BLaER1 treated with 17β-estradiol and CSF1 and Interleukin-3, amounts not matched to agents 10 nM and 100 nM (cell line): ENCODE results near the gene KIF18A.

ENCODE experiments used
- H3K27ac ChIP-seq, 11 experiments: shearing (Covaris generic); formaldehyde crosslinking; 2 replicates each; pipeline ENCODE4 v1.8.1; 2022
- H3K27me3 ChIP-seq, 11 experiments: shearing (Covaris generic); formaldehyde crosslinking; 2 replicates each; pipeline ENCODE4 v1.8.1; 2022
- H3K36me3 ChIP-seq, 11 experiments: shearing (Covaris generic); formaldehyde crosslinking; 2 replicates each; pipeline ENCODE4 v1.8.1; 2022
- H3K4me1 ChIP-seq, 10 experiments: shearing (Covaris generic); formaldehyde crosslinking; 2 replicates each; pipeline ENCODE4 v1.8.1; 2022
- H3K4me2 ChIP-seq, 11 experiments: shearing (Covaris generic); formaldehyde crosslinking; 2 replicates each; pipeline ENCODE4 v1.8.1; 2022
- H3K4me3 ChIP-seq, 10 experiments: shearing (Covaris generic); formaldehyde crosslinking; 2 replicates each; pipeline ENCODE4 v1.8.1; 2022
- H3K9ac ChIP-seq, 11 experiments: shearing (Covaris generic); formaldehyde crosslinking; 2 replicates each; pipeline ENCODE4 v1.8.1; 2022
- H3K9me3 ChIP-seq, 11 experiments: shearing (Covaris generic); formaldehyde crosslinking; replicated peaks in 1 of 11; 2 replicates each; pipeline ENCODE4 v1.8.1; 2022
- H4K20me1 ChIP-seq, 11 experiments: shearing (Covaris generic); formaldehyde crosslinking; 2 replicates each; pipeline ENCODE4 v1.8.1; 2022
- Cebpa-rat ChIP-seq, 11 experiments: shearing (Covaris generic); IDR thresholded peaks; 2 replicates each; pipeline ENCODE4 v1.8.1; 2022

KIF18A gene

GRCh38 chr11:27996066-27996465 lies 111.9 kb downstream of the KIF18A start:
- TF ChIP-seq Cebpa-rat (IDR thresholded peaks at IDR 0.05), result no peak
- Histone ChIP-seq H3K4me3 (no peak overlapping the region), H3K27me3 (no peaks in the 10 kb centered on the region), H4K20me1 (no peaks in the 10 kb centered on the region), H3K9me3 (peaks cover 22 to 28% (median 26%) of the 10 kb centered on the region in 11 experiments), H3K9ac (no peak overlapping the region), H3K4me2 (no peak overlapping the region), H3K36me3 (peaks cover 0 to 15% (median 4%) of the 10 kb centered on the region in 11 experiments; a peak in 5 of 22 replicates), H3K27ac (no peak overlapping the region), H3K4me1 (no peaks in the 10 kb centered on the region)

DNA sequence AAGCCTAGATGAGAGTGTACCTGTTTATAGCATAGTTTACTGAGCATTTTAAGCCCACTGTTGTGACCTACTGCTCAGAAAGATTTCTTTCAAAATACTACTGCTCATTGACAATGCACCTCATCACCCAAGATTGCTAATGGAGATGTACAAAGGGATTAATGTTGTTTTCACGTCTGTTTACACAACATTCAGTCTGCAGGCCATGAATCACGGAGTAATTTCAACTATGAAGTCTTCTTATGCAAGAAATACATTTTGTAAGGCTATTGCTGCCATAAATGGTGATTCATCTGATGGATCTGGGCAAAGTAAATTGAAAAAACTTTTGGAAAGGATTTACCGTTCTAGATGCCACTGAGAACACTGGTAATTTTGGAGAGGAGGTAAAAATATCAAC lies 112.9 kb downstream of the KIF18A start:
- no peak overlapping the region for H3K9ac ChIP-seq
- no peak for TF ChIP-seq Cebpa-rat (IDR thresholded peaks at IDR 0.05)
- no peaks in the 10 kb centered on the region for H3K4me1 ChIP-seq
- peaks cover 0 to 12% (median 0%) of the 10 kb centered on the region in 11 experiments; a peak in 4 of 22 replicates for H3K36me3 ChIP-seq
- peaks cover 14 to 18% (median 17%) of the 10 kb centered on the region in 11 experiments for H3K9me3 ChIP-seq
- no peaks in the 10 kb centered on the region for H3K27me3 ChIP-seq
- H3K27ac ChIP-seq, result no peak overlapping the region
- no peak overlapping the region for H3K4me2 ChIP-seq
- H4K20me1 ChIP-seq, result no peaks in the 10 kb centered on the region
- no peak overlapping the region for H3K4me3 ChIP-seq

DNA sequence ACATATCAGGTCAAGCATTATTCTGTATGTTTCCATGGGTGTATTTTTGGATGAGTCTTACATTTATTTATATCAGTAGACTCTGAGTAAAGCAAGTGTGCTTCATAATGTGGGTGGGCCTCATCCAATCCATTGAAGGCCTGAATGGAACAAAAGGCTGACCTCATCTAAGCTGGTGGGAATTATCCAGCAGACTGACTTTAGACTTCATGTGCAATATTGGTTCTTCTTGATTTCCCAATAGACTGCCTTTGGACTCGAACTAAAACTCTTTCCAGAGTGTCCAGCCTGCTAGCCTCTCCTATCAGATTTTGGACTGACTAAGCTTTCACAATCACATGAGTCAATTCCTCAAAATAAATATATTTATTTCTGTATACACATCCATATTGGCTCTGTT lies 116.2 kb downstream of the KIF18A start:
- Histone ChIP-seq H3K27me3 (no peaks in the 10 kb centered on the region), H3K9me3 (no peaks in the 10 kb centered on the region), H3K4me2 (no peak overlapping the region), H3K36me3 (no peaks in the 10 kb centered on the region), H4K20me1 (no peaks in the 10 kb centered on the region), H3K27ac (no peak overlapping the region), H3K9ac (no peak overlapping the region), H3K4me1 (no peaks in the 10 kb centered on the region), H3K4me3 (no peak overlapping the region)
- no peak for TF ChIP-seq Cebpa-rat (IDR thresholded peaks at IDR 0.05)

- no peaks in the 10 kb centered on the region for H3K36me3 ChIP-seq
- no peak overlapping the region for H3K4me3 ChIP-seq
- H3K4me1 ChIP-seq, result no peaks in the 10 kb centered on the region
Measured at GRCh38 chr11:27977527-27977926, 130.4 kb downstream of the KIF18A start.

GRCh38 chr11:27977031-27977430 lies 130.9 kb downstream of the KIF18A start:
- H3K9me3 ChIP-seq, result no peaks in the 10 kb centered on the region
- H3K4me2 ChIP-seq, result no peak overlapping the region
- no peaks in the 10 kb centered on the region; a peak in 1 of 22 replicates for H3K27me3 ChIP-seq
- TF ChIP-seq Cebpa-rat (IDR thresholded peaks at IDR 0.05), result no peak
- no peak overlapping the region for H3K9ac ChIP-seq
- H3K36me3 ChIP-seq, result no peaks in the 10 kb centered on the region
- H3K4me1 ChIP-seq, result no peaks in the 10 kb centered on the region
- no peak overlapping the region for H3K27ac ChIP-seq
- H4K20me1 ChIP-seq, result no peaks in the 10 kb centered on the region
- no peak overlapping the region for H3K4me3 ChIP-seq

More at GRCh38 chr11:27977527-27977926, 130.4 kb downstream of the KIF18A start:
- Histone ChIP-seq H3K9me3 (no peaks in the 10 kb centered on the region), H3K4me2 (no peak overlapping the region), H3K9ac (no peak overlapping the region), H4K20me1 (no peaks in the 10 kb centered on the region), H3K27me3 (no peaks in the 10 kb centered on the region; a peak in 1 of 22 replicates), H3K27ac (no peak overlapping the region)
- no peak for TF ChIP-seq Cebpa-rat (IDR thresholded peaks at IDR 0.05)

DNA sequence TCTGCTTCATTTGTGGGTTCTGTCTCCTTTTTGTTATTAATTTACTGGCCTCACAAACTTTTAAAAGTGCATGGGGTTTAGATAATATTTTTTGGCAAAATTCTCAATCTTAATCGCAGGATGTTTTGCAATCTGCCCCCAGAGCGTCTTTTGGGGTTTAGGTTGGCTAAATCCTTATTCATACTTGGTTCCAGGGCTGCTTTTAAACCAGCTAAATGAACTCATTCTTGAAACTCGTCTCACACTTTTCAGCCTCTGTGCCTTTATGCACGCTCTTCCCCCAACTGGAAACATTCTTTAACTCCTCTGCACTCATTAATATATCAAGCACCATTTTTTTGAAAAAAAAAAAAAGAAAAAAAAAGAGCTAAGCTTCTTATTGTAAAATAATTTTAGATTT lies 131.7 kb downstream of the KIF18A start:
- Histone ChIP-seq H4K20me1 (no peaks in the 10 kb centered on the region), H3K4me3 (no peak overlapping the region), H3K9ac (no peak overlapping the region), H3K4me2 (no peak overlapping the region), H3K36me3 (no peaks in the 10 kb centered on the region), H3K27ac (no peak overlapping the region), H3K4me1 (no peaks in the 10 kb centered on the region), H3K9me3 (no peaks in the 10 kb centered on the region), H3K27me3 (no peaks in the 10 kb centered on the region)
- no peak for TF ChIP-seq Cebpa-rat (IDR thresholded peaks at IDR 0.05)

DNA sequence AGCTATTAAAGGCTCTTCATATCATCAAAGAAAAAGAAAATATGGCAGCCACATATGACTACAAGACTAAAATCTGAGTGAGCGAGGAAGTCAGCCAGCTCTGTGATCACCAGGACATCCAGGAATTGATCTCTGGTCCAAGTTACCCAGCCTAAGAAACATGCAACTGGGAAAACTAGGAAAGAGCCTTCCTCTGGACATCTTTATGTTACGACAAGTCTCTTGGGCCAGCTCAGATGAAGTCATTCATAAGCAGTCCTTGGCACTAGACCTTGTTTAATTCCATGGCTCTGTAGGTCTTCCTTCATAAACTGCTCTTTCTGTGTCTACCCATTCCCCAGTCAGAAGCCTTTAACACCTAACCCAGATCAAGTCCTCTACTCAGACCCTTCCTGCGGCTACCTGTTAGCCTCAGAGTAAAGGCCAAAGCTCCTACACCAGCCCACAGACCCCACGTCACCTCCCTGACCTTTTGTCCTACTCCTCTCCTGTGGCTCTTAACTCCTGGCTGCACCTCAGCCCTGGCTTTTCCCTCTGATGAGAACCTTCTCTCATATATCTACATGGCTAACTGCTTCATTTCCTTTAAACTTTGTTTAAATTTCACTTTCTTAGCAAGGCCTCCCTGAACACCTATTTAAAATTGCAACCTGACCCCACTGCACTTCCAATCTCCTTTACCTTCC lies 134.0 kb downstream of the KIF18A start:
- H3K36me3 ChIP-seq, result no peaks in the 10 kb centered on the region
- H3K4me3 ChIP-seq, result no peak overlapping the region
- no peaks in the 10 kb centered on the region for H4K20me1 ChIP-seq

DNA sequence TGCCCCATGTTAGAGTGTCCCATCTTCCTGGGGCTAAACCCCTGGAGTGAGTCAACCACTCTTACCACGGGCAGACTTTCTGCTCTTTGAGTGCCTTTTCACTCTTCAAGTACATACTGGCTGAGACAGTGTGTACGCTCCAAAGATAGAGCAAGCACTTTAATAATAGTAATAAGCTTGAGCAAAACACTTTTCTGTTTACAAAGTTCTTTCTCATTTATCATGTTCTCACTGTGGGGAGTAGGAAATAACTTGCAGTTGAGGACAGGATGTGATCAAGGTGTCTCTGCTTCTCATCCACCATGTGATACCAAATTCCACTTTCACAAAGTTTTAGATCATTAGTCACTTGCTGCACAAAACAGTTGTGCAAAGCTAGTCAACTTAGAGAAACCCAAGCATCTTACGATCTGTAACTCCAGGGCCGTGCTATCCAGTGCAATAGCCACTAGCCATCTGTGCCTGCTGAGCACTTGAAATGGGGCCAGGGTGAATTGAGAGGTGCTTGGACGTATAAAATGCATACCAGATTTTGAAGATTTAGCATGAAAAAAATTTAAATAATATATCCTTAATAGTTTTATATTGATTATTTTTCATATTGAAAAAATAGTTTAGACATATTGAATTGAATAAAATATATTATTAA lies 135.3 kb downstream of the KIF18A start:
- Histone ChIP-seq H3K27me3 (no peaks in the 10 kb centered on the region), H3K4me1 (no peaks in the 10 kb centered on the region), H4K20me1 (no peaks in the 10 kb centered on the region), H3K4me3 (no peak overlapping the region), H3K36me3 (no peaks in the 10 kb centered on the region), H3K4me2 (no peak overlapping the region), H3K27ac (no peak overlapping the region), H3K9me3 (no peaks in the 10 kb centered on the region), H3K9ac (no peak overlapping the region)
- no peak for TF ChIP-seq Cebpa-rat (IDR thresholded peaks at IDR 0.05)

More for the DNA sequence above, 134.0 kb downstream of the KIF18A start:
- H3K9ac ChIP-seq, result no peak overlapping the region
- no peak for TF ChIP-seq Cebpa-rat (IDR thresholded peaks at IDR 0.05)
- H3K27me3 ChIP-seq, result no peaks in the 10 kb centered on the region
- H3K9me3 ChIP-seq, result no peaks in the 10 kb centered on the region
- H3K4me1 ChIP-seq, result no peaks in the 10 kb centered on the region
- no peak overlapping the region for H3K27ac ChIP-seq
- H3K4me2 ChIP-seq, result no peak overlapping the region

- no peaks in the 10 kb centered on the region for H3K4me1 ChIP-seq
- H3K9me3 ChIP-seq, result no peaks in the 10 kb centered on the region
- TF ChIP-seq Cebpa-rat (IDR thresholded peaks at IDR 0.05), result no peak
- H3K27me3 ChIP-seq, result no peaks in the 10 kb centered on the region
- no peaks in the 10 kb centered on the region for H3K36me3 ChIP-seq
- H3K9ac ChIP-seq, result no peak overlapping the region
- no peak overlapping the region for H3K4me2 ChIP-seq
- no peak overlapping the region for H3K4me3 ChIP-seq
- no peaks in the 10 kb centered on the region for H4K20me1 ChIP-seq
- no peak overlapping the region for H3K27ac ChIP-seq
Measured at GRCh38 chr11:27971171-27971570, 136.8 kb downstream of the KIF18A start.
